HG02970 (cell line): ENCODE measurements around the gene HEBP1.

Experiments used
- ATAC-seq: cut with Tn5 transposase; IDR thresholded peaks from one replicate; pipeline ENCODE4 v1.9.1; 2021; ENCODE audit warnings: mild to moderate bottlenecking, moderate library complexity, moderate number of reproducible peaks; ENCODE audit not compliant: unreplicated experiment, low FRiP score

Gene HEBP1

GRCh38 chr12:12954878-12955625, 45.0 kb downstream of the HEBP1 start:
- no peak for ATAC-seq

DNA sequence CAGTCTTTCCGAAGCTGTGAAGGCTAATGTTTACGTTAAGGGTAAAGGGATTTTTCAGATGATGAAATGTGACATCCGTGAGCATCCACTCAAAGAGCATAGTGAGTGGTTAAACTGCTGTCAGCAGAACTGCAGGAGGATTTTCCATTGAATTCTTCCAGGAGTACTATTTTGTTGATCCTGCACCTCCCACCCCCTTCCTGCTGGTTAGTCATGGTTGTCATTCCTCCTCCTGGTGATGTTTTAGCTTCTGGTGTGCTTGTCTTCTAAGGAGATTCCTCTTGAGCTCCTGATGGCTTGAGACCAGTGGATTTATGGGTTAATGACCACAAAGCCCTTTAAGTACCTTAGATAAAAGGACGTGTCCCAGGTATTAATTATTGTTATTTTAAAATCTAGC, 45.7 kb downstream of the HEBP1 start:
- no peak for ATAC-seq

DNA sequence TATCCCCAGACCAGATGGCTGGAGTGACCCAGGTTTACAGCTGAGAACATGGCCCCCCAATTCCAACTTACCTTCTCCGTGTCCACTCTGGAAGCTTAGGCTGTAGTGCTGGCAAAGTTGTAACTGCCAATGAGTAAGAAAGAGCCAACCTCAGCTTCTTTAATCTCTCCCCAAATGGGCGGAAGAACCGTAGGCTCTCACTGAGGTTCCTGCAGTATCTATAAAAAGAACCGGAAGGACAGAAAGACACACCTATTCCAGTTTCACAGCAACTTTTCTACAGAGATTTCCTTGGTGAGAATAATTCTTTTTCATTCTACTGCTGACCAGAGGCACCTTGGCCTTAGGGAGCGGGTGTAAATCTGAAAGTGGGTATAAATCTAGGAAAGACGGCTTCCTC, 48.0 kb downstream of the HEBP1 start, which contains the start of gene GPRC5D:
GPRC5D (minus strand) TSS at position 135 of the 400 bp plus-strand sequence. CDS start 1,786 bp downstream, outside the sequence.
- no peak for ATAC-seq

DNA sequence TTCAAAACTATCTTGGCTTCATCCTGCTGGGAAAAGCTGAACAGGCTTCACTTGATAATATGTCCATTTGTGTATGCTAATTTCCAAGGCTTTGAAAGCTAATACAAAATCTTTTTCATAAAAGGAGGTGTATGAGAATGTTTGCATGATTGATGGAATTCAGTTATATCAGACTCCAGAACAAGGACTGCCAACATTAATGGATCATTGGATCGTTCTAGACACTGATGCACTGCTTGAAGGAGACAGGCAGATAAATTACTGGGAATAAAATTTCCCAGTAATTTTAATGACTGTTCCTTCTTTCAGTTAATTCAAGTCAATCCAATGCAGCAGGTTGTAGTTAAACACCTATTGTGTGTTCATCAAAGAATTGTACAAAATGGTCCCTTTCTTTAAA, 48.6 kb downstream of the HEBP1 start:
- no peak for ATAC-seq

DNA sequence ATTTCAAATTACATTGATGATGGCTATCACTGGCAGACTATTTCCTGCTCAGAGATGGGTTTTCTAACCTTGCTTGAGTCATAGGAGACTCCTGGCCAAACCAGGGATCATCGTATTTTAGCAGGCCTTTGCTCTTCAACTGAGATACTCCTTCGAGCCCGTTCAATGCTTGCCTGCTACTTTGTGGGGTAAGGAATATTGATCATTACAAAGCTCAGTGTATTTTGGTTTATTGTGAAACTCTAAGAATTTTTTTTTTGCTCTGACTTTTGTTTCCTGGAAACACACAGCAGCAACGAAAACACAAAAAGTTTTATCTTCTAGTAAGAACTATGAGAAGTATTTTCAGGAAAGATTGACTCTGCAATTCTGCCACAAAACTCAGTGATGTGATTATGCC, 52.2 kb downstream of the HEBP1 start:
- ATAC-seq, result no peak

- no peak for ATAC-seq
Measured at GRCh38 chr12:12946686-12947355, 53.2 kb downstream of the HEBP1 start.

- no peak for ATAC-seq
Measured at GRCh38 chr12:12945591-12945990, 54.5 kb downstream of the HEBP1 start.

GRCh38 chr12:12943586-12944260, 56.3 kb downstream of the HEBP1 start:
- ATAC-seq, result no peak

GRCh38 chr12:12941450-12942350, 58.4 kb downstream of the HEBP1 start:
- ATAC-seq, result no peak

GRCh38 chr12:12939888-12940287, 60.2 kb downstream of the HEBP1 start:
- no peak for ATAC-seq

DNA sequence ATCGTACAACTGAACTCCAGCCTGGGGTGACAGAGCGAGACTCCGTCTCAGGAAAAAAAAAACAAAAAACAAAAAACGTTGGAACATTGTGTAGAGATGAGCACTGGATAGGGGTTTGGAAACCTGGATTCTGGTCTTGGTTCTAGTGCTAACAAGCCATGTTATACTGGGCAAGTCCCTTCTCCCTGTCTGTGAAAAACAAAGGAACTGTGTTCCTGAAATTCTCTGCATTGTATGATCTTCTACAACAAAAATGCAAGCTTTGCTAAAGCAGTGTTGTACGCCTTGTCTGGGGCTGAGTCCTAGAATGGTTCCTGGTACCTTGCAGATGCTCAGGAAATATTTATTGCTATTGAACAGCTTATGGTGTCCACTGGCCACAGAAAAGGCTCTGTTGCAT, 61.5 kb downstream of the HEBP1 start:
- ATAC-seq, result no peak

GRCh38 chr12:12936983-12937491, 63.0 kb downstream of the HEBP1 start:
- ATAC-seq, result no peak

- no peak for ATAC-seq
Measured at GRCh38 chr12:12934556-12934955, 65.5 kb downstream of the HEBP1 start.

- ATAC-seq, result no peak
Measured at GRCh38 chr12:12933742-12934141, 66.3 kb downstream of the HEBP1 start.

GRCh38 chr12:12930633-12931219, 69.3 kb downstream of the HEBP1 start:
- ATAC-seq, result no peak

GRCh38 chr12:12929696-12930095, 70.4 kb downstream of the HEBP1 start:
- ATAC-seq, result no peak

GRCh38 chr12:12927211-12928079, 72.6 kb downstream of the HEBP1 start:
- no peak for ATAC-seq

GRCh38 chr12:12926571-12927071, 73.4 kb downstream of the HEBP1 start:
- ATAC-seq, result no peak

GRCh38 chr12:12925388-12925787, 74.7 kb downstream of the HEBP1 start:
- ATAC-seq, result no peak
